ENCODE data around the gene TNNI3. TPM values are rescaled to one million over a fixed set of nuclear protein-coding genes. Genes with fewer than 3 reads are reported as not detected.

TNNI3 gene
- total and polyA plus RNA-seq, 2 donors (not counting 3 experiments of a cell fraction or from before 2014, with no cell fraction given): not detected

DNA sequence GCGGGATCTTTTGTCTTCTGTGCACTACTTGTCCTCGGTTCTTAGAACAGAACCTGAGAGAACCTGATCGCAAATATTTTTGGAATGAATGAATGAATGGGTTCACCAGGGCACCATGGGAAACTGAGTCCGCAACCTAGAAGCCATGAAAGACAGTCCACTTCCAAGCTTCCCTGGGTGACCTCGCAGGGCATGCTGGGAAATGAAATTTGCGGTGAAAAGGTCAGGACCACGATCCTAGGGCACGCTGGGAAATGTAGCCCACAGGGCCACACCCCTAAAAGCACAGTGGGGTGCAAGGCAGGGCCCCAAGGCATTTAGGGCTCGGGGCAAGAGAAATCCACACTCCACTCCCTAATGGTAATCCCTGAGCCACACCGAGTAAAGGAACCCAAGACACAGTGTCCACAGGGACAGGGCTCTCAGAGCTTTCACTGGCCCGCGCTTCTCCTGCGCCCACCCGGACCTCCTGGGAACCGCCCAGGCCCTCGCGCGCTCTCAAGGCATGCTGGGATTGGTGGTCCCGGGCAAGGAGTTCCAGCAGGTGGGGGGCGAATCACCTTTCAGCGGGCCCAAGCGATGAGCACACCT is 39.0 kb downstream of the TNNI3 start:
- intact Hi-C loops (cut with micrococcal nuclease) (loop anchor here (5.0 kb wide), 1 partner anchor 656 kb away; the partner anchor contains the start of gene LENG9), dilution Hi-C loops (cut with MboI; ENCODE audit: extremely low pct_ligation_motif_present, low sequenced_read_pairs) (no loop called here)
- TF ChIP-seq FOS (IDR thresholded peaks at IDR 0.05; ENCODE audit: borderline replicate concordance, insufficient read depth, low read length): no peak
- TF ChIP-seq JUN (IDR thresholded peaks at IDR 0.05; ENCODE audit: borderline replicate concordance, insufficient read depth, insufficient read length, low read depth): no peak
- no peak for TF ChIP-seq POLR2A (IDR thresholded peaks at IDR 0.05; ENCODE audit: low read depth, low read length)
- no peak for TF ChIP-seq POLR2AphosphoS5 (IDR thresholded peaks at IDR 0.05; ENCODE audit: insufficient read depth, low read depth, low read length)
- no peak for TF ChIP-seq GATA2 (IDR thresholded peaks at IDR 0.05; ENCODE audit: insufficient read depth, insufficient read length, low read depth, low read length)
- TF ChIP-seq MYC (IDR thresholded peaks at IDR 0.05; ENCODE audit: low read depth, low read length): no peak
- no peak for TF ChIP-seq EZH2 (IDR thresholded peaks at IDR 0.05; ENCODE audit: borderline replicate concordance, low read depth, low read length, severe bottlenecking)
- no peak for TF ChIP-seq CTCF (IDR thresholded peaks at IDR 0.05; ENCODE audit: extremely low read depth in 1 of 2, insufficient read depth in 1 of 2, low read depth in 1 of 2, low read length in 2 of 2)
- TF ChIP-seq, protein P1, sequence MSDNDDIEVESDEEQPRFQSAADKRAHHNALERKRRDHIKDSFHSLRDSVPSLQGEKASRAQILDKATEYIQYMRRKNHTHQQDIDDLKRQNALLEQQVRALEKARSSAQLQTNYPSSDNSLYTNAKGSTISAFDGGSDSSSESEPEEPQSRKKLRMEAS (IDR thresholded peaks at IDR 0.05; ENCODE audit: insufficient read depth, insufficient read length): no peak
- POLR2A ChIA-PET: no interaction called here
- H3K4me3 ChIP-seq (replicated peaks in 1 of 3; ENCODE audit: insufficient read depth in 1 of 3, low read depth in 1 of 3, low read length in 3 of 3): peak overlapping the region in 2 of 3 experiments; percentile 38 to 92
- H3K9me3 ChIP-seq (replicated peaks; ENCODE audit: control insufficient read depth, insufficient read depth, low read length): no peaks in the 10 kb centered on the region
- CTCF ChIA-PET: interaction anchor here (1.0 to 4.8 kb wide), 6 partner anchors 15 to 385 kb away, joined by 3 to 38 read pairs (median 5); partner anchors contain the start of gene DNAAF3
- H3K9me1 ChIP-seq (replicated peaks; ENCODE audit: control insufficient read depth, extremely low read depth, insufficient read depth, low read length): no peaks in the 10 kb centered on the region
- H3K27ac ChIP-seq (ENCODE audit: insufficient read depth, low read depth, low read length): no peak overlapping the region
- H2AFZ ChIP-seq (ENCODE audit: low read depth, low read length): peak overlapping the region; percentile 35
- FAIRE-seq: peak; percentile 67
- H3K36me3 ChIP-seq (ENCODE audit: control insufficient read depth in 2 of 2, extremely low read depth in 1 of 2, insufficient read depth in 2 of 2, low read length in 2 of 2): no peaks in the 10 kb centered on the region
- H3K27me3 ChIP-seq (ENCODE audit: control insufficient read depth in 2 of 2, insufficient read depth in 2 of 2, low read length in 2 of 2): no peaks in the 10 kb centered on the region
- peak overlapping the region; percentile 38 for H3K4me2 ChIP-seq (ENCODE audit: insufficient read depth, low read length)
- H3K79me2 ChIP-seq (ENCODE audit: control insufficient read depth, insufficient read depth, low read length): peaks cover 36% of the 10 kb centered on the region
- no TSS peak for BruUV-seq (replicated peaks)
- DNase-seq (ENCODE audit: low read depth, low spot score): no peak
- peaks cover 20% of the 10 kb centered on the region for H3K4me1 ChIP-seq (ENCODE audit: control insufficient read depth, extremely low read depth, insufficient read depth, low read length)
- H4K20me1 ChIP-seq (replicated peaks; ENCODE audit: control insufficient read depth, extremely low read depth, insufficient read depth, low read length): no peaks in the 10 kb centered on the region
- peak overlapping the region; percentile 19 for H3K9ac ChIP-seq (replicated peaks; ENCODE audit: extremely low read depth, insufficient read depth, low read length)
